HEK293T (cell line): ENCODE data around the gene KLHDC3.

ENCODE experiments used
- BHLHE40 ChIP-seq: fragments of 450-650 bp; IDR thresholded peaks from 2 replicates; pipeline ENCODE4 v1.6.1; 2016; ENCODE audit warnings: mild to moderate bottlenecking, moderate library complexity, borderline replicate concordance
- FOXM1 ChIP-seq: fragments of 450-650 bp; IDR thresholded peaks from 2 replicates; pipeline ENCODE4 v1.6.1; 2017; ENCODE audit warnings: mild to moderate bottlenecking, borderline replicate concordance
- SP1 ChIP-seq: fragments of 450-650 bp; IDR thresholded peaks from 2 replicates; pipeline ENCODE4 v1.6.1; 2017
- SUZ12 ChIP-seq: fragments of 450-650 bp; IDR thresholded peaks from 2 replicates; pipeline ENCODE4 v1.6.1; 2016; ENCODE audit warnings: mild to moderate bottlenecking

DNA sequence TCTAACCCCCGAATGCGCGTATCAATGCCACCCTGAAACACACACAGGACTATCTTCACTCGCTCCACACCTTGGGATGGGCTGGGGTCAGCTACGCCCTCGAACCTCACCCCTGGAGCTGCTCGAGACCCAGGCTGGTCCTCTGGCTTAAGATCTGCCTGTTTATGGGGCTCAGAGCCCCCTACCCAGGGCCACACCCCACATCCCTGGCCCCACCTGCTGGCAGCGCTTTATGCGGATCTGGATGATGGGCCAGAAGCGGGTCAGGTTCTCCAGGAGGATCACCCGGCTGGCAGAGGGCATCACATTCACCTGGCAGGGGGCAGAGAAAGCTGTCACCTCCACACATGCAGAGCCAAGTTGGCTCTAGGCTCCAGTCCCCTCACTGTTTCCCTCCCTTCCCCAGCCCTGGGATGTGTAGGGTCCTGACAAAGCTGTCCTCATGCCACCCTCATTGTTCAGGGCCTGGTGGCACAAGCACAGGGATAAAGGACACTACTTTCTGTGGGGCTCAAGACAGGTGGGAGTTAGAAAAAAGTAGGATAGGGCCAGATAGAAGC is 31.4 kb downstream of the KLHDC3 start:
- TF ChIP-seq SP1 (no peak), FOXM1 (no peak), BHLHE40 (no peak), SUZ12 (no peak)
